Putamen (tissue), 1 donor: ENCODE measurements around the gene BRPF3.

Experiments
- DNase-seq: peaks from one replicate; pipeline ENCODE4 v3.0.0-alpha.2; 2016; ENCODE audit warnings: low spot score

Gene BRPF3

GRCh38 chr6:36232172-36232571, 35.6 kb downstream of the BRPF3 start:
- DNase-seq: no peak

GRCh38 chr6:36235309-36235708, 38.8 kb downstream of the BRPF3 start:
- DNase-seq: no peak

- DNase-seq: no peak
These were observed 39.3 kb downstream of the BRPF3 start for GRCh38 chr6:36235862-36236261.

GRCh38 chr6:36239774-36240173, 43.2 kb downstream of the BRPF3 start:
- DNase-seq: no peak

- DNase-seq: peak; percentile 47
These were observed 45.2 kb downstream of the BRPF3 start for GRCh38 chr6:36241728-36242127.

GRCh38 chr6:36242161-36242560, 45.6 kb downstream of the BRPF3 start:
- no peak for DNase-seq

GRCh38 chr6:36242626-36243025, 46.1 kb downstream of the BRPF3 start:
- no peak for DNase-seq

- no peak for DNase-seq
These were observed 47.1 kb downstream of the BRPF3 start for GRCh38 chr6:36243562-36244212.

- no peak for DNase-seq
These were observed 48.2 kb downstream of the BRPF3 start for GRCh38 chr6:36244641-36245280.

GRCh38 chr6:36245572-36246061, 49.1 kb downstream of the BRPF3 start:
- DNase-seq: no peak

GRCh38 chr6:36246506-36247268, 50.1 kb downstream of the BRPF3 start:
- DNase-seq: no peak

GRCh38 chr6:36247693-36248092, 51.1 kb downstream of the BRPF3 start:
- no peak for DNase-seq

GRCh38 chr6:36248980-36249379, 52.4 kb downstream of the BRPF3 start:
- no peak for DNase-seq

GRCh38 chr6:36249536-36249935, 53.0 kb downstream of the BRPF3 start:
- no peak for DNase-seq

GRCh38 chr6:36252005-36252404, 55.5 kb downstream of the BRPF3 start:
- no peak for DNase-seq

GRCh38 chr6:36263390-36264000, 67.0 kb downstream of the BRPF3 start:
- no peak for DNase-seq

GRCh38 chr6:36265744-36266143, 69.2 kb downstream of the BRPF3 start:
- no peak for DNase-seq

- peak; percentile 53 for DNase-seq
These were observed 70.5 kb downstream of the BRPF3 start for GRCh38 chr6:36266913-36267644.

- DNase-seq: no peak
These were observed 71.4 kb downstream of the BRPF3 start for GRCh38 chr6:36267731-36268477.

- peak; percentile 79 for DNase-seq
These were observed 72.1 kb downstream of the BRPF3 start for GRCh38 chr6:36268478-36269275.
